HL-60/S4 treated with retinoic acid at 250 ng/mL for 4 days and 3 days (cell line): ENCODE data around the gene WNT5B.

Experiments
- in situ Hi-C: fragments of 300-500 bp; cut with MboI; formaldehyde crosslinking; loops from 2 replicates; pipeline ENCODE4 v1.7.0; 2022; ENCODE audit warnings: low sequenced_read_pairs

Gene WNT5B

GRCh38 chr12:1645819-1646218 lies 16.8 kb downstream of the WNT5B start:
- in situ Hi-C loops: loop anchor here (5.0 to 10.0 kb wide), 2 partner anchors 141 to 289 kb away; no protein-coding TSS in a partner anchor

- in situ Hi-C loops: loop anchor here (5.0 to 10.0 kb wide), 2 partner anchors 141 to 288 kb away; no protein-coding TSS in a partner anchor
These were observed 17.7 kb downstream of the WNT5B start for GRCh38 chr12:1646569-1647284.

- in situ Hi-C loops: loop anchor here (5.0 to 10.0 kb wide), 2 partner anchors 140 to 288 kb away; no protein-coding TSS in a partner anchor
These were observed 18.2 kb downstream of the WNT5B start for GRCh38 chr12:1647285-1647669.

GRCh38 chr12:1650260-1650977 lies 21.4 kb downstream of the WNT5B start:
- in situ Hi-C loops: no loop called here

- in situ Hi-C loops: no loop called here
These were observed 21.9 kb downstream of the WNT5B start for GRCh38 chr12:1650978-1651361.

GRCh38 chr12:1651946-1652345 lies 22.9 kb downstream of the WNT5B start:
- in situ Hi-C loops: no loop called here

GRCh38 chr12:1655225-1655788 lies 26.3 kb downstream of the WNT5B start:
- in situ Hi-C loops: no loop called here

GRCh38 chr12:1656902-1657301 lies 27.9 kb downstream of the WNT5B start:
- in situ Hi-C loops: no loop called here

- in situ Hi-C loops: no loop called here
These were observed 28.7 kb downstream of the WNT5B start for GRCh38 chr12:1657688-1658087.

GRCh38 chr12:1660304-1661187 lies 31.5 kb downstream of the WNT5B start:
- in situ Hi-C loops: no loop called here

GRCh38 chr12:1661553-1662335 lies 32.7 kb downstream of the WNT5B start:
- in situ Hi-C loops: no loop called here

GRCh38 chr12:1662761-1663439 lies 33.9 kb downstream of the WNT5B start:
- in situ Hi-C loops: no loop called here

GRCh38 chr12:1663440-1664132 lies 34.6 kb downstream of the WNT5B start:
- in situ Hi-C loops: no loop called here

- in situ Hi-C loops: no loop called here
These were observed 36.3 kb downstream of the WNT5B start for GRCh38 chr12:1665366-1665765.

GRCh38 chr12:1666215-1666614 lies 37.2 kb downstream of the WNT5B start:
- in situ Hi-C loops: no loop called here

- in situ Hi-C loops: no loop called here
These were observed 37.7 kb downstream of the WNT5B start for GRCh38 chr12:1666685-1667162.

- in situ Hi-C loops: no loop called here
These were observed 40.0 kb downstream of the WNT5B start for GRCh38 chr12:1668833-1669543.
